ENCODE results near the gene ACP3.
"Not testable (repeated sequence)": the region's sequence is repeated elsewhere in the genome, so short reads cannot be mapped to it uniquely, and the experiment has no call there.

Gene ACP3

GRCh38 chr3:132362329-132362728 lies 45.1 kb downstream of the ACP3 start:
- no peak for DNase-seq (ENCODE audit: low spot score)

- no peak for DNase-seq (ENCODE audit: low spot score)
These were observed 51.3 kb downstream of the ACP3 start for GRCh38 chr3:132368515-132368914.

- DNase-seq (ENCODE audit: low spot score) = no peak
These were observed 51.8 kb downstream of the ACP3 start for GRCh38 chr3:132368962-132369361.

- not testable (repeated sequence) for DNase-seq (ENCODE audit: low spot score)
These were observed 59.7 kb downstream of the ACP3 start for GRCh38 chr3:132376945-132377354.

- DNase-seq (ENCODE audit: low spot score) = no peak
These were observed 61.0 kb downstream of the ACP3 start for GRCh38 chr3:132378048-132378762.

- DNase-seq (ENCODE audit: low spot score) = no peak
These were observed 61.6 kb downstream of the ACP3 start for GRCh38 chr3:132378846-132379245.

GRCh38 chr3:132380920-132381319 lies 63.7 kb downstream of the ACP3 start:
- no peak for DNase-seq (ENCODE audit: low spot score)

- DNase-seq (ENCODE audit: low spot score) = no peak
These were observed 64.2 kb downstream of the ACP3 start for GRCh38 chr3:132381348-132381944.

- no peak for DNase-seq (ENCODE audit: low spot score)
These were observed 65.1 kb downstream of the ACP3 start for GRCh38 chr3:132382267-132382666.

- DNase-seq (ENCODE audit: low spot score) = no peak
These were observed 65.5 kb downstream of the ACP3 start for GRCh38 chr3:132382688-132383194.

GRCh38 chr3:132386259-132386658 lies 69.1 kb downstream of the ACP3 start:
- no peak for DNase-seq (ENCODE audit: low spot score)

- DNase-seq (ENCODE audit: low spot score) = not testable (repeated sequence)
These were observed 75.5 kb downstream of the ACP3 start for GRCh38 chr3:132392675-132393074.

- no peak for DNase-seq (ENCODE audit: low spot score)
These were observed 77.1 kb downstream of the ACP3 start for GRCh38 chr3:132394320-132394719.

GRCh38 chr3:132395126-132395525 lies 77.9 kb downstream of the ACP3 start:
- DNase-seq (ENCODE audit: low spot score) = no peak

GRCh38 chr3:132396255-132396654 lies 79.0 kb downstream of the ACP3 start:
- no peak for DNase-seq (ENCODE audit: low spot score)

GRCh38 chr3:132396776-132397175 lies 79.6 kb downstream of the ACP3 start:
- DNase-seq (ENCODE audit: low spot score) = not testable (repeated sequence)

- peak; percentile 28 for DNase-seq (ENCODE audit: low spot score)
These were observed 82.1 kb downstream of the ACP3 start for GRCh38 chr3:132399054-132399929.

- no peak for DNase-seq (ENCODE audit: low spot score)
These were observed 84.0 kb downstream of the ACP3 start for GRCh38 chr3:132401255-132401654.

- DNase-seq (ENCODE audit: low spot score) = no peak
These were observed 87.1 kb downstream of the ACP3 start for GRCh38 chr3:132404276-132404675.

GRCh38 chr3:132405188-132405587 lies 88.0 kb downstream of the ACP3 start:
- DNase-seq (ENCODE audit: low spot score) = no peak

- DNase-seq (ENCODE audit: low spot score) = no peak
These were observed 88.5 kb downstream of the ACP3 start for GRCh38 chr3:132405609-132406299.

GRCh38 chr3:132406587-132406986 lies 89.4 kb downstream of the ACP3 start:
- no peak for DNase-seq (ENCODE audit: low spot score)
